Measurements from ENCODE around the gene ACOX3. TPM values are rescaled to one million over a fixed set of nuclear protein-coding genes. Genes with fewer than 3 reads are reported as not detected.

The ACOX3 gene
- total and polyA plus RNA-seq, 10 of the 15 experiments (the other 5 are each of a cell fraction or from before 2014, with no cell fraction given): 2.0 to 24.5 (median 14.0) TPM

DNA sequence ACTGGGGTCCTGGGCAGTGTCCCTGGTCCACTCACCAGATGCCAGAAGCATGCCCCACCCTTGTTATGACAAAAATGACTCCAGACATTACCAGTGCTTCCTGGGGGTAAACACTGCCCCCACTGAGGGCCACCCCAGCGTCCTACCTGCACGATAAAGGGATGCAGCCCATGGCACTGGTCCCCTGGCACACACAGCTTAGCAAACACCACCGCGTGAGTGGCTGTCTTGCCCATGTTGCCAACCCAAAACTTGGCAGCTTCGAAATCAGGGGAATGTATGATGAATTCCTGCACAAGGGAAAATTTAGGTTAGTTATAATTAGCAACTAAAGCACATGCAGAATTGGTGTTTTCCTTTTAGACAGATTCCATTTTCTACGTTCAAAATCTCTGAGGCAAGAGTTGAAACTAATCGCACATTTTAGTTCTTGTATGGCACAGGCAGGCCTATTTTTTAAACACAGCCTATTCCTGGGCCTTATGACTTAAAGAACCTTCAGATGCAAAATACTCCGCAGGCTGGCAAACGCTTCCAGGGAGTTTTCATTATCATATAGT is 30.4 kb downstream of the ACOX3 start:
- POLR2A ChIA-PET: no interaction called here
- Histone ChIP-seq H3K4me2 (ENCODE audit: control insufficient read depth, insufficient read depth) (no peak overlapping the region), H3K36me3 (ENCODE audit: control insufficient read depth in 2 of 2, insufficient read depth in 2 of 2, low read length in 1 of 2) (peaks cover 9 to 21% of the 10 kb centered on the region in 2 experiments), H2AFZ (ENCODE audit: control insufficient read depth, low read depth, low read length) (no peak overlapping the region), H3K27ac (ENCODE audit: control insufficient read depth, insufficient read depth) (no peak overlapping the region), H3K79me2 (ENCODE audit: control insufficient read depth, insufficient read depth, low read length) (no peaks in the 10 kb centered on the region), H4K20me1 (ENCODE audit: control insufficient read depth, insufficient read depth) (no peaks in the 10 kb centered on the region), H3K9ac (ENCODE audit: control insufficient read depth, insufficient read depth, low read length) (no peak overlapping the region), H3K4me3 (no peak overlapping the region), H3K9me3 (replicated peaks; ENCODE audit: control insufficient read depth, insufficient read depth, low read length) (no peaks in the 10 kb centered on the region), H3K4me1 (ENCODE audit: control insufficient read depth, insufficient read depth, low read length) (no peaks in the 10 kb centered on the region), H3K27me3 (replicated peaks in 1 of 2; ENCODE audit: control insufficient read depth in 2 of 2, insufficient read depth in 2 of 2, low read length in 1 of 2) (no peaks in the 10 kb centered on the region)
- DNase-seq (ENCODE audit: low read depth, low spot score) (no peak), FAIRE-seq (no peak), ATAC-seq (no peak)
- RAD21 ChIA-PET (ENCODE audit: unreplicated experiment): interaction anchor here (0.8 to 1.5 kb wide), 2 partner anchors 10 to 233 kb away, joined by 3 to 5 read pairs; no protein-coding TSS in a partner anchor
- 98% methylated on average over 9 of the region's 9 CpGs for WGBS (ENCODE audit: insufficient coverage, insufficient replicate concordance, low lambda C conversion rate, missing lambda C conversion rate)
- SMC1A ChIA-PET (ENCODE audit: uncharacterized antibody, unreplicated experiment): interaction anchor here (2.3 kb wide), 1 partner anchor 10 kb away, joined by 7 read pairs; no protein-coding TSS in a partner anchor
- in situ Hi-C loops (cut with MboI): no loop called here
- no peak for TF ChIP-seq RELA (IDR thresholded peaks at IDR 0.05; ENCODE audit: borderline replicate concordance, partially characterized antibody)
- no peak for TF ChIP-seq POLR2AphosphoS2 (IDR thresholded peaks at IDR 0.05; ENCODE audit: low read depth, low read length)
- no peak for TF ChIP-seq STAT3 (IDR thresholded peaks at IDR 0.05; ENCODE audit: low read depth, low read length)
- TF ChIP-seq EED (IDR thresholded peaks at IDR 0.05; ENCODE audit: low read depth): no peak
- TF ChIP-seq CTCF (IDR thresholded peaks at IDR 0.05 in 2 of 3, conservative IDR thresholded peaks at IDR 0.05 in 1 of 3; ENCODE audit: control insufficient read depth in 2 of 3, extremely low read depth in 1 of 3, insufficient read depth in 1 of 3, low read depth in 3 of 3, low read length in 3 of 3): no peak
- CTCF ChIA-PET: interaction anchor here (0.7 kb wide), 1 partner anchor 185 kb away, joined by 3 read pairs; no protein-coding TSS in a partner anchor
- intact Hi-C loops (cut with micrococcal nuclease; ENCODE audit: unreplicated experiment): no loop called here
- BruUV-seq (replicated peaks): no TSS peak
